K562 (cell line): Measurements from ENCODE around the gene CA7.

ENCODE experiments used
- CBX2 ChIP-seq: fragments of 200-600 bp; sonication (generic); IDR thresholded peaks from one replicate; pipeline ENCODE4 v1.6.1; 2012; ENCODE audit warnings: mild to moderate bottlenecking, low read length, inconsistent platforms; ENCODE audit not compliant: insufficient read depth, poor library complexity, severe bottlenecking
- CTCF ChIP-seq, 3 experiments: IDR thresholded peaks in 2 of 3; conservative IDR thresholded peaks in 1 of 3; 2 replicates each; pipeline ENCODE4 v1.5.1; 2011 to 2012; ENCODE audit warnings: low read length in 3 of 3, mild to moderate bottlenecking in 3 of 3, control low read depth in 2 of 3, improper control_type of control experiment in 1 of 3, inconsistent platforms in 1 of 3, low read depth in 1 of 3, mixed read lengths in 1 of 3, moderate library complexity in 1 of 3; ENCODE audit not compliant: insufficient read depth in 2 of 3
- EGR1 ChIP-seq: fragments of 450-650 bp; conservative IDR thresholded peaks from 2 replicates; pipeline ENCODE4 v1.6.1; 2017; ENCODE audit warnings: mild to moderate bottlenecking
- MYBL2 ChIP-seq, 2 experiments: fragments of 450-650 bp in 1 of 2; sonication (generic) in 1 of 2; formaldehyde crosslinking in 1 of 2; IDR thresholded peaks; 2 replicates each; pipeline versions ENCODE4 v1.6.1 to v1.8.1; 2017 to 2022; ENCODE audit warnings: borderline replicate concordance in 1 of 2, inconsistent platforms in 1 of 2, low read depth in 1 of 2, mild to moderate bottlenecking in 1 of 2, missing genetic modification reagents in 1 of 2, moderate library complexity in 1 of 2
- POLR2AphosphoS5 ChIP-seq: IDR thresholded peaks from 2 replicates; pipeline ENCODE4 v1.6.1; 2011; ENCODE audit warnings: mild to moderate bottlenecking, low read depth, low read length, moderate library complexity; ENCODE audit not compliant: control insufficient read depth, insufficient read depth
- RAD21 ChIP-seq, 2 experiments: fragments of 250-450 bp in 1 of 2; fragments of 450-650 bp in 1 of 2; sonication (Bioruptor Pico) in 1 of 2; formaldehyde crosslinking in 1 of 2; IDR thresholded peaks in 1 of 2; conservative IDR thresholded peaks in 1 of 2; 2 replicates each; pipeline versions ENCODE4 v1.4.0 to v1.8.0; 2020 to 2022; ENCODE audit warnings: mild to moderate bottlenecking in 2 of 2, moderate library complexity in 1 of 2
- TBL1XR1 ChIP-seq, 2 experiments: IDR thresholded peaks; 2 replicates each; pipeline ENCODE4 v1.6.1; 2012; ENCODE audit warnings: improper control_type of control experiment in 2 of 2, low read length in 2 of 2, mild to moderate bottlenecking in 1 of 2
- ZNF121 ChIP-seq: sonication (generic); formaldehyde crosslinking; conservative IDR thresholded peaks from 2 replicates; pipeline ENCODE4 v1.8.0; 2022; ENCODE audit warnings: missing genetic modification reagents
- ZNF212 ChIP-seq: fragments of 450-650 bp; formaldehyde crosslinking; IDR thresholded peaks from 2 replicates; pipeline ENCODE4 v1.4.0; 2020; ENCODE audit warnings: mild to moderate bottlenecking

GRCh38 chr16:66878067-66878466 lies 33.9 kb downstream of the CA7 start:
- TF ChIP-seq EGR1, result no peak
- TF ChIP-seq ZNF121, result no peak
- no peak for TF ChIP-seq CTCF (IDR thresholded peaks at IDR 0.05 in 2 of 3, conservative IDR thresholded peaks at IDR 0.05 in 1 of 3; ENCODE audit: insufficient read depth in 2 of 3, low read depth in 1 of 3, low read length in 3 of 3)
- no peak for TF ChIP-seq RAD21 (CRISPR knock-in tag; conservative IDR thresholded peaks at IDR 0.05 in 1 of 2, IDR thresholded peaks at IDR 0.05 in 1 of 2)
- TF ChIP-seq TBL1XR1 (IDR thresholded peaks at IDR 0.05; ENCODE audit: low read length in 2 of 2), result no peak
- TF ChIP-seq MYBL2 (IDR thresholded peaks at IDR 0.05; ENCODE audit: low read depth), result no peak
- no peak for TF ChIP-seq MYBL2 (CRISPR knock-in tag; IDR thresholded peaks at IDR 0.05; ENCODE audit: borderline replicate concordance)
- TF ChIP-seq POLR2AphosphoS5, result no peak
- no peak for TF ChIP-seq ZNF212 (CRISPR knock-in tag)
- no peak for TF ChIP-seq CBX2
